GM21737 (cell line): ENCODE results near the gene IFNK.

ENCODE experiments used
- ATAC-seq: cut with Tn5 transposase; IDR thresholded peaks from one replicate; pipeline ENCODE4 v1.9.1; 2021; ENCODE audit warnings: mild to moderate bottlenecking, moderate library complexity; ENCODE audit not compliant: unreplicated experiment

Gene IFNK

DNA sequence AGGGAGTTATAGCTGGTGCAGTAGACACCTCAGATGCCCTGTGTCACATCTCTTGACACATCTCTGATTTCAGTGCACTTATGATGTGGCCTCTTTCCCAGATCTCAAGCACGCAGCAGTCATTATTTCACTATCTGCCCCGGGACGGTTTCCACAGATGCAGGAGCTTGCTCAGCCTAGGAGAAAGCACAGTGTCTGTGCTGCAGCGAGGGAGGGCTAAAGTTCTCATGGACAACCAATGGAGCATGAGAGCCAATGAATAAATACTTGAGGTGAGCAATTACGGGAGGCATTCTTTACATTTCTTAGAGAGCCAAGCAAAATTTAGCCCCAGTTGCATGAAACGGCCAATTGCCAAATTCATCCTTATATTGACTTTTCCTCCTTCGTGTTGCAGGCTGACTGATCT, 12.9 kb downstream of the IFNK start:
- ATAC-seq, result no peak

DNA sequence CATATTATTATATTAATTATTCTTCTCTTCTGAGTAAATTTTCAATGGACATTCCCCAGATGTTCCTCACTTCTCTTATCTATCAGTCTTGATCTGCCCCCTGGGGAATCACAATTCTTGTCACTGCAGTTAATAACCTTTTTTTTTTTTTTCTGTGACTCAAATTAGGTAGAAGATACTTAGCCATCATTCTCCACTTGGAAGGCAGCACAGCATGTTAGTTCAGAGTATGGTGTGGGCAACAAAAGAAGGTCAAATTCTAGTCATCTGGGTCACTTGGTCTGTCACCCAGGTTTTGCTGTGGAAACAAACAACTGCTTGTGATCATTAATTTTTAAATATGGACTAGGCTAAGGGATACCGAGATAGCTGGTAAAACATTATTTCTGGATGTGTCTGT, 13.7 kb downstream of the IFNK start:
- no peak for ATAC-seq

- peak; percentile 30 for ATAC-seq
Measured at GRCh38 chr9:27538647-27539046, 14.6 kb downstream of the IFNK start.

DNA sequence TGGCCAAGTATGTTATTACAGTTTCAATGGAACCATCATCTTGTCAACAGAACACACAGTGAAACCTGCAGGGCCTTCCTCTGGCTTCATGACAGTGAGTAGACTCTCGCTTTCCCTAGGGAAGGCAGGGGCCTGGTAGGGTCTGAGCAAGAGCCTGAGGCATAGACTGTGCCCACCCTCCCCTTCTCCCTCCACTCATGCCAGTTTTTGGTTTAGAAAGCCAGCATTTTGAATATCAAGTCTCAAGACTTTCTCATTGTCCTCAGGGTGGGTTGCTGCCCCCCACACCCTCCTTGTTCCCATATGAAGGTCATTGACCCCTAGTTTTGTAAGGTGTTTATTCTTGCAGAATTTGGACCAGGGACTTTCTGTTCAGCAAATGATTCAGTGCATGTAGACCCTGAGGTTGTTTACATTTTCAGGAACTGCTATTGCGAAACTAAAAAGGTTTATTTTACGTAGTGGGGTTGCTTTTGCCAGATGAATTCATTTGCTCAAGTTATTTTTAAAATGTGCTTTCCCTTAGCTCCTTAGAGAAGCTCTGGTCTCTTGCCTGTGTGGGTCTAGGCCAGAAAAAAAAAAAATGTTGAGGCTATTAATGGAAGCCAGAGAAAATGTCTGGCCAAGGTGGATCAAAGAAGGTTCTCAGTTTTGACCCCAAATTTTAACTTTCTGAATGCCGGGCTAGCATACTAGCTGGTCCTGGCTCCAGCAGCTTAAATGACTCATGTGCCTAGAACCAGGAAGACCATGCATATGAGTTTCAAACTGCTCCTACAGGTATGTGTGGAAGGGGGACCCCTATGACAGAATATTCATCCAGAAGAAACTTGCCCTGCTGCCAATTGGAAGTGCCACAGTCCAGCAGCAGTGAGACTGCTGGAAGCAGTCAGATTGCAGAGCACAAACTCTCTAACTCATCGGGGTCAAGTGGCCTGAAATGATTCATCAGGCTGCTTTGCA, 15.7 kb downstream of the IFNK start:
- no peak for ATAC-seq

GRCh38 chr9:27540502-27540901, 16.4 kb downstream of the IFNK start:
- no peak for ATAC-seq

GRCh38 chr9:27541740-27542139, 17.6 kb downstream of the IFNK start:
- no peak for ATAC-seq

DNA sequence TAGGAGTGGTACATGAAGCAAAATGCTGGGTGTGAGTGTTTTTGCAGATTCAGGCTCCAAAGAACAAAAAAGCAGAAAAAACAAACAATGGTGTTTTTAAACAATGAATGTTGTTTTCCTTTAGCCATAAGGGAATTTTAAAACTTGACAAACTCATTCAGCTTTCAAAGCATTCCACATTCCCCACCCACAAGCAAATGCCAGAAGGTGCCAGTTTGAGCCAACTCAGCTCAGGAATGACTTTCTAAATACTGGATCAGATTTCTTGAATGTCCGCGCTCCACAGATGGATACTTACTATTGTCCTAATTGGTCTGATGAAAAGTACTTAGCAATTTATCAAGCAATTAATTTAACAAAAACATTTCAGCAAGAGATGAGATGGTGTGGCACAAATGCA, 18.4 kb downstream of the IFNK start:
- ATAC-seq, result no peak

GRCh38 chr9:27545471-27545870, 21.4 kb downstream of the IFNK start:
- ATAC-seq, result no peak

- ATAC-seq, result no peak
Measured at GRCh38 chr9:27548055-27548741, 24.1 kb downstream of the IFNK start.

- ATAC-seq, result no peak
Measured at GRCh38 chr9:27549196-27549755, 25.2 kb downstream of the IFNK start.

DNA sequence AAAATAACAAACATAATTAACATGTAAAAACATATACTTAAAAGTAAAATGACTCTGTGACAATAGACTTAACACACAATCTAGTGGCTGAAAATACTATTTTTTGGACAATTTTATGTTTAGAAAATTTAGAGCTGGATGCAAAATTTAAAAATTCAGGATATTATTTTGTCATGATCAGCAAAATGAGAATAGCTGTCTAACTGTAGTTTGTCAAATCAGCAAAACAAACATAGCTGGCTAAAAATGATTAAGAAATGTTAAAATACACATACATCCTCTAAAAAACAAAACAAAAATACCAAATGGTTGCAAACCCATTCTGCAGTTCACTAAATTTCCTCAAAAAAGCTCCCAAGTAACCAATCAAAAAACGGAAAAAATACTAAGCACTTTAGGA, 30.6 kb downstream of the IFNK start:
- no peak for ATAC-seq

DNA sequence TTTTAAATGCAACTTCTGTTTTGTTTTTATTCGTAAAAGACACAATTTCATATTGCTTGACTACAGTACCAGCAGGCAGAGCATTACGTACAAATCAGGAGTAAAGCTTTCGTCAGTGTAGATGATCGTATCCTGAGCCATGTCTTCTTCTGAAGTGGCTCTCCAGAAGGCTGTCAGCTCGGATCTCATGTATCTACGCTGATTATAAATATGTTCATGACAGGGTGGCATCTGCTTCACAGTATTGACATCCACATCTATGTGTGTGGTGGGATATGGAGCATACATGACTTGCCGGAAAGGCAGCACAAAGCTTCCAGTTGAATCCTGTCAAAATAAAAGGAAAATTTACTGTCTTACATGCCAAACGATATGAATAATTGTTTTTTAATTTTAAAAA, 32.4 kb downstream of the IFNK start:
- ATAC-seq, result no peak

DNA sequence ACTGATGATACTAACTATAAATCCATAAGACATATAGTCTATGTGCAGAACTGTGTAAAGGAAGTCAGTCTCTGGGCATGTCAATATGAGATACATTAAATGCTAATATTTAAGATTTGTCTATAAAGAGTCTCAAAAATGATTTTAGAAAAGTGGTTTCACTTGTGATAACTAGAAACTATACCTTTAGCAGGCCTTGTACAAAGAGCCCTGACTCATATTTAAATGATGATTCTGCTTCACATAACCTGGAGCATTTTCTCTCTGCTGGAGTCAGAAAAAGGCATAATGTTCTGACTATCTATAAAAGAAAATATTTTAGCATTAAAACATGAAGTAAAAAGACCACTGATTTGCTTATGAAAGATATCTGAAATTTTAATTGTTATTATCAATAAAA, 34.2 kb downstream of the IFNK start:
- ATAC-seq, result no peak

DNA sequence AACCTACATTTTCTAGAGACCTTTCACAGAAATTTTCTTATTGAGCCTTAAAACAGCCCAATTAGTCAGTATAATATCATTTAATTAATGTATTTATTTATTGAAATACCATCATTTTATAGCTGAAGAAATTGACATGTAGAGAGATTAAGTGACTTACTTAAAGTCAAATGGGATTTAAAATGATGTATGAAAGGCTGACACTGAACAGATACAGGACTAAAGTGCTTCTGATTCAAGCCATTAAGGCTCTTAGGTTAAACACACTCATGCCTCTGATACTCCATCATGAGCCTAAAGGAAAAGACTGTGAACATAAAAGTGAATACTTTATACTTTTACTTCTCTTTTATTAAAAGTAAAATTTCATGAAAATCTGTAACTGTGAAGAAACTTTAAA, 36.4 kb downstream of the IFNK start:
- ATAC-seq, result no peak

DNA sequence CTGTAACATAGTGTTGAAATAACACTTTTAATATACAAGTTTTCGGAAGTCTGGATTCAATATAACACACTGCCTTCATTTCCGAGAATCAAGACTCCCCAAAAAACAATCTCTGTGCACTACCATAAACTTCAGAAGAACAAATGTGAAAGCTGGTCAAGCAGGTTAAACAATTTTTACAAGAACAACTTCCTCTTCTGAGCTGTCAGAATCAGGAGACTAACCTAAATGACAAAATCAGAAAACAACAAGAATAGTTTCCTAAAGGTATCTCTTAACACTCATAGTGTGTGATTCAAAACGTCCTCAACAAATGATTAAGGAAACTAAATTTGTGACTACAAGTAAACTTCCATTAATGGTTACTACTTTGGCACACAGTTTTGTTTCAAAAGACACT, 37.6 kb downstream of the IFNK start:
- no peak for ATAC-seq

- no peak for ATAC-seq
Measured at GRCh38 chr9:27563738-27564430, 39.8 kb downstream of the IFNK start.

DNA sequence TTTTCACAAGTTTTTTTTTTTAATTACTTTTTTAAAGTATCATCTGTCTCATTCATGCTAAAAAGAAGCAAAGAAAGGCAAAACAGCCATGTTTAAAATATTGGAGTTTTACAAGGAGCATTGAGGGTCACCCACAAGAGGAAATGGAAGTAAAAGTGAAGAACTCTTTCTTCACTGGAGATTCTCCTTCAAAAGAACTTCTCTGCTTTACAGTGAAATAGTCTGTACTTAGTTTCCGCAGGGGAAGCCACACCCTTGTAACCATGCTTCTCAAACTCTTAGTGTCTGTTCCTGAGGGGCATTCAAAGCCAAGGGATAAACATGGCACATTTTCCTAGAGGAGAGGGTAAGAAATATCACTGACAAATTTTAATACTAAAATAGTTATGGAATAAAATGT, 40.6 kb downstream of the IFNK start:
- no peak for ATAC-seq

- ATAC-seq, result no peak
Measured at GRCh38 chr9:27565696-27566095, 41.6 kb downstream of the IFNK start.

GRCh38 chr9:27566118-27566517, 42.0 kb downstream of the IFNK start:
- no peak for ATAC-seq

DNA sequence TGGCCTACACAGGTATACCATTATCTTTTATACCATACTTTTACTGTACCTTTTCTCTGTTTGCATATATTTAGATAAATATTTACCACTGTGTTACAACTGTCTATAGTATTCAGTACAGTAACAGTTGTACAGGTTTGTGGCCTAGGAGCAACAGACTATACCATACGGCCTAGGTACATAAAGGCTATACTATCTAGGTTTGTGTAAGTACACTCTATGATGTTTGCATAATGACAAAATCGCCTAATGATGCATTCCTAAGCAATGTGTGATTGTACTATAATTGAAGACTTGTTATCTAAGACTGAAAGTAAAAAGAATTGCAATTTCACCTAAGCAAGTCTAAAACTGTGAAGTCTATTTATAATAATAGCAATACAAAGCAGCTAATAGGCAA, 45.3 kb downstream of the IFNK start:
- ATAC-seq, result no peak

DNA sequence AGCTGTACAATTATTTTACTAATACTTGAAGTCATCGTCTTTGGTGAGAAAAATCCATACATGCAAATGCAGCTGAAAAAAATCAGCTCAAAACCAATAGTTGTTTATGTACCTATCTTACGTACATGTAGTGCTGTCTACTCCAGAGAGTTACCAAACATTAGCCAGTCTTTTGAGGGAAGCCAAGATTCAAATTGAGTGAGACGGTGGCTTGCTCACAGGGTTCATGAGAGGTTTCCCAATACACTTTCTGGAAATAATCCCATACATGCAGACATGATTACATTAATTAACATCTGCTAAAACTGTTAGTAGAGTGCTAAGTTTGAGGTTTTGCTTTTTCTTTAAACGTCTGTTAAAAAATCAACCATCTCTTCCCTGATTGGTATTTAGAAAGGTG, 46.9 kb downstream of the IFNK start:
- no peak for ATAC-seq
